Measurements from ENCODE around the gene NUBP2. TPM values are rescaled to one million over a fixed set of nuclear protein-coding genes. Genes with fewer than 3 reads are reported as not detected.

The NUBP2 gene
- total RNA-seq, 1 donor from 2014 or later, result 111 TPM

- peak overlapping the region; percentile 84 for H3K4me3 ChIP-seq (ENCODE audit: low read depth, low read length)
- peak; percentile 50 for DNase-seq (ENCODE audit: low read depth)
- TF ChIP-seq CTCF (conservative IDR thresholded peaks at IDR 0.05; ENCODE audit: low read depth, low read length), result no peak
Observed at GRCh38 chr16:1830213-1830612, 47.5 kb downstream of the NUBP2 start.

GRCh38 chr16:1831186-1832075 is 48.7 kb downstream of the NUBP2 start:
- H3K4me3 ChIP-seq (ENCODE audit: low read depth, low read length), result no peak overlapping the region
- TF ChIP-seq CTCF (conservative IDR thresholded peaks at IDR 0.05; ENCODE audit: low read depth, low read length), result no peak
- DNase-seq (ENCODE audit: low read depth), result no peak

- DNase-seq (ENCODE audit: low read depth), result no peak
- H3K4me3 ChIP-seq (ENCODE audit: low read depth, low read length), result no peak overlapping the region
- TF ChIP-seq CTCF (conservative IDR thresholded peaks at IDR 0.05; ENCODE audit: low read depth, low read length), result no peak
Observed at GRCh38 chr16:1832838-1833454, 50.2 kb downstream of the NUBP2 start.

GRCh38 chr16:1834096-1834495 is 51.3 kb downstream of the NUBP2 start:
- no peak for DNase-seq (ENCODE audit: low read depth)
- no peak for TF ChIP-seq CTCF (conservative IDR thresholded peaks at IDR 0.05; ENCODE audit: low read depth, low read length)
- no peak overlapping the region for H3K4me3 ChIP-seq (ENCODE audit: low read depth, low read length)

Other genes starting within 250 kb of the NUBP2 start
- gene TMEM204, start 249.3 kb upstream of the NUBP2 start, total RNA-seq, result 1.4 TPM in 1 of 2 replicates, not detected in the other
- 4.6 and 12.5 TPM in 2 replicates for gene IFT140, start 170.9 kb upstream of the NUBP2 start, total RNA-seq
- 6.9 and 8.0 TPM in 2 replicates for gene CRAMP1, start 170.6 kb upstream of the NUBP2 start, total RNA-seq
- 119 and 226 TPM in 2 replicates for gene JPT2, start 104.7 kb upstream of the NUBP2 start, total RNA-seq
- gene MAPK8IP3, start 76.8 kb upstream of the NUBP2 start, total RNA-seq, result 22.0 and 37.5 TPM in 2 replicates
- gene NME3, start 11.4 kb upstream of the NUBP2 start, total RNA-seq, result 50.5 and 63.2 TPM in 2 replicates
- 7.5 and 14.0 TPM in 2 replicates for gene EME2, start 10.2 kb upstream of the NUBP2 start, total RNA-seq
- gene MRPS34, start 9.8 kb upstream of the NUBP2 start, total RNA-seq, result 167 and 227 TPM in 2 replicates
- gene SPSB3, start 389 bp upstream of the NUBP2 start, total RNA-seq, result 35.0 and 57.9 TPM in 2 replicates
- 2.6 TPM in 1 of 2 replicates, not detected in the other for gene IGFALS, start 10.7 kb downstream of the NUBP2 start, total RNA-seq
- 83.7 and 87.3 TPM in 2 replicates for gene HAGH, start 43.9 kb downstream of the NUBP2 start, total RNA-seq
- gene FAHD1, start 44.2 kb downstream of the NUBP2 start, total RNA-seq, result 47.7 and 59.2 TPM in 2 replicates
- 2.1 and 6.4 TPM in 2 replicates for gene MEIOB, start 89.2 kb downstream of the NUBP2 start, total RNA-seq
- gene HS3ST6, start 135.5 kb downstream of the NUBP2 start, total RNA-seq, result not detected in 2 replicates
- 8.6 and 22.0 TPM in 2 replicates for gene MSRB1, start 160.2 kb downstream of the NUBP2 start, total RNA-seq
- gene RPL3L, start 171.7 kb downstream of the NUBP2 start, total RNA-seq, result not detected in 2 replicates
- 236 and 407 TPM in 2 replicates for gene NDUFB10, start 176.6 kb downstream of the NUBP2 start, total RNA-seq
- 2,813 and 2,878 TPM in 2 replicates for gene RPS2, start 181.9 kb downstream of the NUBP2 start, total RNA-seq
- not detected in 2 replicates for gene RNF151, start 183.9 kb downstream of the NUBP2 start, total RNA-seq
- gene TBL3, start 189.1 kb downstream of the NUBP2 start, total RNA-seq, result 108 and 127 TPM in 2 replicates
- gene NOXO1, start 198.5 kb downstream of the NUBP2 start, total RNA-seq, result 0.94 and 1.2 TPM in 2 replicates
- 21.5 and 36.3 TPM in 2 replicates for gene GFER, start 201.2 kb downstream of the NUBP2 start, total RNA-seq
- 8.5 and 22.0 TPM in 2 replicates for gene SYNGR3, start 207.0 kb downstream of the NUBP2 start, total RNA-seq
- 48.8 and 66.9 TPM in 2 replicates for gene ZNF598, start 226.9 kb downstream of the NUBP2 start, total RNA-seq
- gene NPW, start 236.8 kb downstream of the NUBP2 start, total RNA-seq, result 0.46 and 2.4 TPM in 2 replicates
- gene NHERF2, start 243.9 kb downstream of the NUBP2 start, total RNA-seq, result 29.9 and 42.2 TPM in 2 replicates